Natural killer cell (primary cell): ENCODE results near the gene PLAU. TPM values are rescaled to one million over a fixed set of nuclear protein-coding genes. Genes with fewer than 3 reads are reported as not detected.

Experiments used
- ATAC-seq, 3 donors: fragments of 150-1000 bp in 2 of 3; fragments of 200-7000 bp in 1 of 3; cut with Tn5 transposase; 1 replicate in 1 of 3; 2 replicates in 2 of 3; pipeline ENCODE4 v1.10.0; 2021; ENCODE audit warnings: mild to moderate bottlenecking in 2 of 3, moderate library complexity in 2 of 3
- DNase-seq, 2 donors: peaks; one replicate each; pipeline versions ENCODE4 v3.0.0 to v3.0.0-alpha.2; 2013 to 2021; ENCODE audit warnings: mixed read lengths in 1 of 2
- H3K27ac ChIP-seq: one replicate; pipeline ENCODE4 v1.5.1; 2013; ENCODE audit warnings: mild to moderate bottlenecking, low read length
- H3K27me3 ChIP-seq: one replicate; pipeline ENCODE4 v1.6.1; 2013; ENCODE audit warnings: low read length; ENCODE audit not compliant: control insufficient read depth, insufficient read depth
- H3K36me3 ChIP-seq: one replicate; pipeline ENCODE4 v1.6.1; 2013; ENCODE audit warnings: low read length; ENCODE audit not compliant: control insufficient read depth, insufficient read depth
- H3K4me1 ChIP-seq: one replicate; pipeline ENCODE4 v1.6.1; 2013; ENCODE audit warnings: low read length; ENCODE audit not compliant: control insufficient read depth, insufficient read depth
- H3K4me3 ChIP-seq: one replicate; pipeline ENCODE4 v1.5.1; 2013; ENCODE audit warnings: low read length
- H3K9me3 ChIP-seq: one replicate; pipeline ENCODE4 v1.6.1; 2013; ENCODE audit warnings: low read length; ENCODE audit not compliant: control insufficient read depth, insufficient read depth
- H3K27ac Mint-ChIP-seq, 2 donors: one replicate each; pipeline ENCODE4 v1.8.0; 2022; ENCODE audit warnings: mild to moderate bottlenecking in 2 of 2, mixed read lengths in 2 of 2, moderate library complexity in 1 of 2
- H3K27me3 Mint-ChIP-seq, 2 donors: one replicate each; pipeline ENCODE4 v1.8.0; 2022; ENCODE audit warnings: low read depth in 2 of 2, mixed read lengths in 2 of 2
- H3K36me3 Mint-ChIP-seq: one replicate; pipeline ENCODE4 v1.8.0; 2022; ENCODE audit warnings: mixed read lengths
- H3K4me1 Mint-ChIP-seq, 2 donors: one replicate each; pipeline ENCODE4 v1.8.0; 2022; ENCODE audit warnings: mixed read lengths in 2 of 2
- H3K4me3 Mint-ChIP-seq: one replicate; pipeline ENCODE4 v1.8.0; 2022; ENCODE audit warnings: mild to moderate bottlenecking, moderate library complexity, mixed read lengths
- H3K9me3 Mint-ChIP-seq, 2 donors: one replicate each; pipeline ENCODE4 v1.8.0; 2022; ENCODE audit warnings: mixed read lengths in 2 of 2
- WGBS: methylation state at CpG from one replicate; pipeline ENCODE4 v1.1.7; 2013; ENCODE audit warnings: missing lambda C conversion rate; ENCODE audit not compliant: insufficient coverage; 5-methylcytosine and 5-hydroxymethylcytosine counted together
- intact Hi-C: fragments of 100-400 bp; cut with micrococcal nuclease; formaldehyde crosslinking; loops from one replicate; pipeline ENCODE4 v1.14.2; 2022
- total RNA-seq, 4 donors: library from RNA; stranded (reverse); fragments of 120-200 nt in 1 of 4; gene quantifications; one replicate each; pipeline versions ENCODE4 v1.2.3 to v1.2.4, GENCODE V29; 2013 to 2022
- TF ChIP-seq, protein P1 (sequence below): fragments of 200-600 bp; IDR thresholded peaks from one replicate; pipeline ENCODE4 v1.8.0; 2022; ENCODE audit warnings: antibody characterized with exemption

The PLAU gene
- total RNA-seq, 3 donors from 2014 or later (not counting 1 experiment from before 2014, with no cell fraction given), result 0.12 to 1.6 (median 0.32) TPM

GRCh38 chr10:73941300-73941699, 30.4 kb downstream of the PLAU start:
- H3K4me3 ChIP-seq, result no peak overlapping the region
- H3K27ac ChIP-seq, result no peak overlapping the region
- 96% methylated on average over 2 of the region's 2 CpGs for WGBS
- no peaks in the 10 kb centered on the region for H3K9me3 Mint-ChIP-seq
- peaks cover 8 to 9% of the 10 kb centered on the region in 2 donors for H3K4me1 Mint-ChIP-seq
- H3K36me3 ChIP-seq, result no peaks in the 10 kb centered on the region
- TF ChIP-seq, protein P1, sequence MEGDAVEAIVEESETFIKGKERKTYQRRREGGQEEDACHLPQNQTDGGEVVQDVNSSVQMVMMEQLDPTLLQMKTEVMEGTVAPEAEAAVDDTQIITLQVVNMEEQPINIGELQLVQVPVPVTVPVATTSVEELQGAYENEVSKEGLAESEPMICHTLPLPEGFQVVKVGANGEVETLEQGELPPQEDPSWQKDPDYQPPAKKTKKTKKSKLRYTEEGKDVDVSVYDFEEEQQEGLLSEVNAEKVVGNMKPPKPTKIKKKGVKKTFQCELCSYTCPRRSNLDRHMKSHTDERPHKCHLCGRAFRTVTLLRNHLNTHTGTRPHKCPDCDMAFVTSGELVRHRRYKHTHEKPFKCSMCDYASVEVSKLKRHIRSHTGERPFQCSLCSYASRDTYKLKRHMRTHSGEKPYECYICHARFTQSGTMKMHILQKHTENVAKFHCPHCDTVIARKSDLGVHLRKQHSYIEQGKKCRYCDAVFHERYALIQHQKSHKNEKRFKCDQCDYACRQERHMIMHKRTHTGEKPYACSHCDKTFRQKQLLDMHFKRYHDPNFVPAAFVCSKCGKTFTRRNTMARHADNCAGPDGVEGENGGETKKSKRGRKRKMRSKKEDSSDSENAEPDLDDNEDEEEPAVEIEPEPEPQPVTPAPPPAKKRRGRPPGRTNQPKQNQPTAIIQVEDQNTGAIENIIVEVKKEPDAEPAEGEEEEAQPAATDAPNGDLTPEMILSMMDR, result no peak
- no peaks in the 10 kb centered on the region for H3K36me3 Mint-ChIP-seq
- intact Hi-C loops, result loop anchor here (5.0 kb wide), 1 partner anchor 169 kb away; a partner anchor contains a TSS
- peak overlapping the region; percentile 78 for H3K4me3 Mint-ChIP-seq
- peaks cover 10% of the 10 kb centered on the region for H3K4me1 ChIP-seq
- H3K27me3 Mint-ChIP-seq, result no peaks in the 10 kb centered on the region
- no peak for DNase-seq
- no peaks in the 10 kb centered on the region for H3K9me3 ChIP-seq
- peak overlapping the region in 1 of 2 donors; percentile 73 for H3K27ac Mint-ChIP-seq
- H3K27me3 ChIP-seq, result no peaks in the 10 kb centered on the region
- no peak for ATAC-seq

DNA sequence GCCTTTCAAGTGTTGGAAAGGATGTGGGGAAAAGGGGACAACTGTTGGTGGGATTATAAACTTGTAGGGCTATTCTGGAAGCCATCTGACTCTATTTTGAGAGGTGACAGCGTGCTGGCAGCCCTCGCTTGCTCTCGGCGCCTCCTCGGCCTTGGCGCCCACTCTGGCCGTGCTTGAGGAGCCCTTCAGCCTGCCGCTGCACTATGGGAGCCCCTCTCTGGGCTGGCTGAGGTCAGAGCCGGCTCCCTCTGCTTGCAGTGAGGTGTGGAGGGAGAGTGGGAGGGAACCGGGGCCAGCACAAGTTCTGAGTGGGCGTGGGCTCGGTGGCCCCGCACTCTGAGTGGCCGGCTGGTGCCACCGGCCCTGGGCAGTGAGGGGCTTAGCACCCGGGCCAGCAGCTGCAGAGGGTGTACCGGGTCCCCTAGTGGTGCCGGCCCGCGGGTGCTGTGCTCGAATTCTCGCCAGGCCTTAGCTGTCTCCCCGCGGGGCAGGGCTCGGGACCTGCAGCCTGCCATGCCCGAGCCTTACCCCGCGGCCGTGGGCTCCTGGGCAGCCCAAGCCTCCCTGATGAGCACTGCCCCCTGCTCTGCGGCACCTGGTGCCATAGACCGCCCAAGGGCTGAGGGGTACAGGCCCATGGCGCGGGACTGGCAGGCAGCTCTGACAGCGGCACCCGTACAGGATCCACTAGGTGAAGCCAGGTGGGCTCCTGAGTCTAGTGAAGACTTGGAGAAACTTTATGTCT, 33.6 kb downstream of the PLAU start:
- no peaks in the 10 kb centered on the region for H3K36me3 Mint-ChIP-seq
- Histone ChIP-seq H3K4me1 (peaks cover 10% of the 10 kb centered on the region), H3K4me3 (no peak overlapping the region), H3K9me3 (no peaks in the 10 kb centered on the region), H3K36me3 (no peaks in the 10 kb centered on the region), H3K27ac (no peak overlapping the region), H3K27me3 (no peaks in the 10 kb centered on the region)
- no peak overlapping the region for H3K4me3 Mint-ChIP-seq
- no peak for DNase-seq
- 97% methylated on average over 35 of the region's 35 CpGs for WGBS
- ATAC-seq, result no peak
- no peaks in the 10 kb centered on the region for H3K27me3 Mint-ChIP-seq
- intact Hi-C loops, result loop anchor here (5.0 kb wide), 1 partner anchor 172 kb away; a partner anchor contains a TSS
- TF ChIP-seq, protein P1, result no peak
- H3K27ac Mint-ChIP-seq, result no peak overlapping the region
- no peaks in the 10 kb centered on the region for H3K9me3 Mint-ChIP-seq
- peaks cover 8 to 12% of the 10 kb centered on the region in 2 donors for H3K4me1 Mint-ChIP-seq

DNA sequence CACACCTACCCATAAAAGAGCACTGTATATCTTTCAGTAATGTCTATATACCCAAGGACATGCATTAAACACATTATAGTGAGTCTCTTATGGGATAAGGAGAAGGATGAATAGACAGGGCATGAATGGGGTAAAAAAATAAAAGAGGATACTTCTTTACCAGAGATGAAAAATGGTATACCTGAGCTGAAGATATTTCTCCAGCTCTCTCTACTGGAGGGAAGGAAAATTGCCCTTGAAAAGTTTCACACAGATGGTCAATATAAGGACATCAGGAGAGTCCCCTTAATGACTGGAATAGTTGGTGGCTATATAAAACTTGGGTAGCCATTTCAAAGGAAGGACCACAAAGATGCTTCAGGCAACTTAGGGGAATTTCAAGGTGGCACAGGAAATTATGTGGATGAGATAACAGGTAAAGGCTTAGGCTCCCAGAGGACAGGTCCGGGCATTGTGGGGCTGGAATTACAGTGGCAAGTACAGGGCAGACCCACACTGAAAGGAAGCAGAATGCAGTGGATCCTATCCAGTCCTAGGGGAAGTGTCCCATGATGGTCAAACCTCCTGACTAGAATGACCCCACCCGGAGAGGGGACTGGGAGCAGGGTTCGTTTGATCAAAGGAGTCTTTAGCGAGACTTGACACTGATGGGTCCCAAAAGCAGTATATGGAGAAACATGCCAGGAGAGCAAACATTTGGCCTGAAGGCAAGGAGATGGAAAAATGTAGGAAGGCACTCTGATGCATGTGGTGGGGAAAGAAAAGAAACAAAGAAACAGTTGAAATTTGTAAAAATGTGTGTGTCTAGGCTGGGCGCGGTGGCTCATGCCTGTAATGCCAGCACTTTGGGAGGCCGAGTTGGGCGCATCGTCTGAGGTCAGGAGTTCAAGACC, 35.6 kb downstream of the PLAU start:
- Mint-ChIP-seq H3K27me3 (no peaks in the 10 kb centered on the region), H3K27ac (no peak overlapping the region), H3K4me1 (peaks cover 0 to 4% of the 10 kb centered on the region in 2 donors), H3K4me3 (no peak overlapping the region), H3K9me3 (no peaks in the 10 kb centered on the region), H3K36me3 (no peaks in the 10 kb centered on the region)
- ATAC-seq, result no peak
- 99% methylated on average over 9 of the region's 9 CpGs for WGBS
- H3K4me3 ChIP-seq, result no peak overlapping the region
- intact Hi-C loops, result no loop called here
- H3K36me3 ChIP-seq, result no peaks in the 10 kb centered on the region
- no peaks in the 10 kb centered on the region for H3K27me3 ChIP-seq
- H3K4me1 ChIP-seq, result no peaks in the 10 kb centered on the region
- H3K27ac ChIP-seq, result no peak overlapping the region
- no peaks in the 10 kb centered on the region for H3K9me3 ChIP-seq
- no peak for DNase-seq
- TF ChIP-seq, protein P1, result no peak
